Ishikawa (cell line): ENCODE results near the gene PBX3.

Experiments used
- CEBPB ChIP-seq: IDR thresholded peaks from 2 replicates; pipeline ENCODE4 v1.6.1; 2012
- CREB1 ChIP-seq: IDR thresholded peaks from 2 replicates; pipeline ENCODE4 v1.6.1; 2012; ENCODE audit warnings: low read depth
- EGR1 ChIP-seq: IDR thresholded peaks from 2 replicates; pipeline ENCODE4 v1.6.1; 2012
- EP300 ChIP-seq: IDR thresholded peaks from 2 replicates; pipeline ENCODE4 v1.6.1; 2012; ENCODE audit warnings: borderline replicate concordance
- FOXM1 ChIP-seq: IDR thresholded peaks from 2 replicates; pipeline ENCODE4 v1.6.1; 2012; ENCODE audit warnings: low read depth, borderline replicate concordance
- MAX ChIP-seq: IDR thresholded peaks from 2 replicates; pipeline ENCODE4 v1.6.1; 2012
- NFIC ChIP-seq: IDR thresholded peaks from 2 replicates; pipeline ENCODE4 v1.6.1; 2012
- RAD21 ChIP-seq: IDR thresholded peaks from 2 replicates; pipeline ENCODE4 v1.6.1; 2012; ENCODE audit warnings: low read depth
- REST ChIP-seq: IDR thresholded peaks from 2 replicates; pipeline ENCODE4 v1.6.1; 2012; ENCODE audit warnings: low read depth, mild to moderate bottlenecking
- TAF1 ChIP-seq: IDR thresholded peaks from 2 replicates; pipeline ENCODE4 v1.6.1; 2012; ENCODE audit warnings: low read depth, mild to moderate bottlenecking
- TCF12 ChIP-seq: IDR thresholded peaks from 2 replicates; pipeline ENCODE4 v1.6.1; 2012; ENCODE audit warnings: low read depth
- TEAD4 ChIP-seq: IDR thresholded peaks from 2 replicates; pipeline ENCODE4 v1.6.1; 2012
- USF1 ChIP-seq: IDR thresholded peaks from 2 replicates; pipeline ENCODE4 v1.6.1; 2012
- YY1 ChIP-seq: IDR thresholded peaks from 2 replicates; pipeline ENCODE4 v1.6.1; 2012; ENCODE audit warnings: low read depth
- ZBTB7A ChIP-seq: IDR thresholded peaks from 2 replicates; pipeline ENCODE4 v1.6.1; 2012; ENCODE audit warnings: low read depth

Gene PBX3

GRCh38 chr9:125842242-125842641, 95.1 kb downstream of the PBX3 start:
- no peak for TF ChIP-seq USF1
- no peak for TF ChIP-seq TEAD4
- TF ChIP-seq REST: no peak
- no peak for TF ChIP-seq TCF12
- TF ChIP-seq ZBTB7A: no peak
- TF ChIP-seq RAD21: no peak
- TF ChIP-seq TAF1: no peak
- TF ChIP-seq FOXM1: no peak
- TF ChIP-seq CREB1: no peak
- TF ChIP-seq NFIC: no peak
- no peak for TF ChIP-seq EGR1

GRCh38 chr9:125843646-125844045, 96.5 kb downstream of the PBX3 start:
- TF ChIP-seq TCF12: no peak
- TF ChIP-seq REST: no peak
- no peak for TF ChIP-seq CEBPB
- no peak for TF ChIP-seq ZBTB7A
- no peak for TF ChIP-seq CREB1
- no peak for TF ChIP-seq MAX
- TF ChIP-seq EP300: no peak
- no peak for TF ChIP-seq EGR1
- no peak for TF ChIP-seq TAF1
- TF ChIP-seq RAD21: no peak
- TF ChIP-seq USF1: no peak
- TF ChIP-seq NFIC: no peak
- no peak for TF ChIP-seq FOXM1
- no peak for TF ChIP-seq TEAD4
- TF ChIP-seq YY1: no peak

- no peak for TF ChIP-seq FOXM1
- no peak for TF ChIP-seq TEAD4
- TF ChIP-seq TAF1: no peak
- TF ChIP-seq CREB1: no peak
- TF ChIP-seq CEBPB: no peak
- no peak for TF ChIP-seq YY1
- no peak for TF ChIP-seq RAD21
- no peak for TF ChIP-seq USF1
- no peak for TF ChIP-seq EGR1
- no peak for TF ChIP-seq NFIC
- no peak for TF ChIP-seq TCF12
- no peak for TF ChIP-seq REST
- no peak for TF ChIP-seq MAX
- TF ChIP-seq EP300: no peak
- TF ChIP-seq ZBTB7A: no peak
These were observed 97.4 kb downstream of the PBX3 start for GRCh38 chr9:125844611-125845010.

- no peak for TF ChIP-seq REST
- TF ChIP-seq FOXM1: no peak
- no peak for TF ChIP-seq TEAD4
- no peak for TF ChIP-seq ZBTB7A
- no peak for TF ChIP-seq NFIC
- TF ChIP-seq EP300: no peak
- TF ChIP-seq RAD21: no peak
- no peak for TF ChIP-seq YY1
- no peak for TF ChIP-seq USF1
- no peak for TF ChIP-seq TAF1
These were observed 98.2 kb downstream of the PBX3 start for GRCh38 chr9:125845271-125845808.
